Dedifferentiated amniotic fluid mesenchymal stem cell (primary cell): Measurements from ENCODE around the gene ZBTB21.

Source experiments
- DNase-seq: peaks from one replicate; pipeline ENCODE4 v3.0.0-alpha.2; 2016; ENCODE audit errors: extremely low spot score

Gene ZBTB21

DNA sequence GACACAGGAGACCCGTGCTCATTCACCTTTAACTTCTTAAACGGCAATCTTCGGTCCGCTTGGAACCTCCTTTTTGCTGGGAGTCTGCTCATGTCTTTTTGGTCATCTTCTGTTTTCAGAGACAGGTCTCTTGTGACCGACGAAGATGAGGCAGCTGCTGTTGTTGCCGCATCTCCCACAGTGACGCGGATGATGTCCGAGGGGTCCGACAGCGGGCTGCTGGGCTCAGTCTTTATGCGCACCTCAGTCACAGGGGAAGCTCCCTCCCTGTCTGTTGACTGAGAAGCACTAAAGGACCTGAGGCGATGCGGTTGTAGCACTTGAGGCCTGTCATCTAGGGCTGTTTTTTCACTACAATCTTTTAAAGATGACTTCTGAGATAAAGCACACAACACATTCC lies 17.6 kb downstream of the ZBTB21 start:
- no peak for DNase-seq

DNA sequence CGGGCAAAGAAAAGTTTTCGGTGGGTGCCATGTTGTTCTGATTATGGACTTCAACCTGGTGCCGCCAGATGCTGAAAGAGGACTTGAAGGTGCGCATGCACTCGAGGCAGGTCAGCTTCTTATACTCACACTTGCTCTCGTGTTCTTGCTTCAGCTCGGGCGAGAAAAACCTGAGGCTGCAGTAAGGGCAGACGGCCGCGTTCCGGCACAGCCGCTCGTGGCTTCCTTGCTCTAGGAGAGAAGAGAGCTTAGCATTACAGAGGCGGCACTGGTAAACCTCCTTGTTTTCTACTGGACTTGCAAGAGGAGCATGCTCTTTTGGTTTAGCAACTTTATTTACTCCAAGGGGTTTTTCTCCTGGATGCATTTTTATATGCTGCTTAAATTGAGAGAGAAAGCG lies 18.5 kb downstream of the ZBTB21 start:
- no peak for DNase-seq

DNA sequence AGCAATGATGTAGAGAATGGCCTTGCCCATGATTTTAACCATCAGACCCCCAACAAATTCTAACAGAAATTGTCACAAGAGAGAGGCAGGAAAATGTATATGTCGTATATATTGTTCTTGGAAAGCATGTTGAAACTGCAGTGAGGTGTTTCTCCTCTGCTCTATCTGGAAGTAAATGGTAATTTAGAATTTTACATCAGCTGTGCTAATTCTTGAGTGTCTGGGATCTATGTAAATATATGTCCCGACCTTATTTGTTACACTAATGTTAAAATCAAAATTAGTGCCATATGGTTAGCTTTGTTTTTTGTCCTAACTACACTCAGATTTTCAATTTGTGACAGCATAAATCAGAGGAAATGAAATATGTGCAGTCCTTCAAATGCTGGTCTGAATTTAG lies 20.5 kb downstream of the ZBTB21 start:
- DNase-seq = no peak

DNA sequence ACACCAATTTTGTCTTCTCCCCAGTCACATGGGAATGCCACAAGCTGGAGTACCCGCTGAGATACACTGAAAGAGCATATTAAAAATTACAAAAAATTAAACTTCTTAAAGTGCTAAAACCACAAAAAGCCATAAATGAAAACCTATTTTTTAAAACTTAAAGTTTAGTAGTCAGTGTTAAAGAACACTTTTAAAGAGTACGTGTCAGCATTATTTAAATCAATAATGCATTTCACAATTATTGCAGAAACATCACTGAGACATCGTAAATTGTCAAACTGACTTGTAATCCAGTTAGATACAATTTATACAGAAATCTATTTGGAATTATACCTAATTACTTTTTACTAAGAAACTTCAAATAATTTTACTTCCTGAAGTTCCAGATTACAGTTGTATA lies 22.9 kb downstream of the ZBTB21 start:
- no peak for DNase-seq

DNA sequence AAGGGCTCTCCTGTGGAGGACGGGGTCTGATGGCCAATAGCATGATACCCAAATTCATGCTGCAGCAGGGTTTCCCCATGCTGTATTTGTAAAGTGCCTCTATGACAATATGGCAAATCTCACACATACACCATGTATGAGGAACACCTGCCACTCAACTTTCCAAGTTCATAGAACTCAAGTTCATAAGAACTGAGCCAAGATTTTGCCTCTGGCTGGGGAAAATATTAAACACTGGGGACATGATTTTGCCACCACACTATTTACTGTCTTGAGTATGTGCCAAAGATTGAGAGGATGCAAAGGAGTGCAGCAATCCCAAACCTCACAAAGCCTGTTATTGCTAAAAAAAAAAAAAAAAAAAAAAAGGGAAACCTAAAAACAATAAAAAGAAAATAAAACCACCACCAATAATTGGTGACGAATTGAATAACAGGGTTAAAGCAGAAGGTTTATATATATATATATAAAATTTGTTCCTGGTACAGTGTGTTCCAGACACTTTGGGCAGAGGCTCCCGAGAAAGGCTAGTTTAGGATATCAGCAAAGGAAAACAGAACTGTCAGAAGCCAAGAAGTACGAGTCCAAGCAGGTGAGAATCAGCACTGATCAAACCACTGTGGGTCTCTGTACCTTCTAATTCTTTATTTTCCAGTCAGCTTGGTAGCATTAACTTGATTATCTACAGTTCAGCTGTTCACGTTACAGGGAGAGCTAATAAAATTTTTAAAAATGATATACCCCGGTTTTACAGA lies 24.3 kb downstream of the ZBTB21 start:
- no peak for DNase-seq

DNA sequence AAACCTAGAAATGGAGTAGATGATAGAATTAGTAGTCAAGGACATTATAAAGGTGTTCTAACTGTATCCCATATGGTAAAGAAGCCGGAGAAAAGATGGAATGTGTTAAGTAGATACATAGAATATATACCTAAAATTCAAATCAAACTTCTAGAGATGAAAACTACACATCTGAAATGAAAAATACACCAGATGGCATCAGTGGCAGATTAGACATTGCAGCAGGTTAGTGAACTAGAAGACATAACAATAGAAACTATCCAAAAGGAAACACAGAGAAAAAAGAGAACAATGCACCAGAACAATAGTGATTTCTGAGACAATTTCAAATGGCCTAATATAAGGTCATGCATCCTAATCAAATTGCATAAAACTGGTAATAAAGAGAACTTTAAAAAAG lies 26.9 kb downstream of the ZBTB21 start:
- no peak for DNase-seq

DNA sequence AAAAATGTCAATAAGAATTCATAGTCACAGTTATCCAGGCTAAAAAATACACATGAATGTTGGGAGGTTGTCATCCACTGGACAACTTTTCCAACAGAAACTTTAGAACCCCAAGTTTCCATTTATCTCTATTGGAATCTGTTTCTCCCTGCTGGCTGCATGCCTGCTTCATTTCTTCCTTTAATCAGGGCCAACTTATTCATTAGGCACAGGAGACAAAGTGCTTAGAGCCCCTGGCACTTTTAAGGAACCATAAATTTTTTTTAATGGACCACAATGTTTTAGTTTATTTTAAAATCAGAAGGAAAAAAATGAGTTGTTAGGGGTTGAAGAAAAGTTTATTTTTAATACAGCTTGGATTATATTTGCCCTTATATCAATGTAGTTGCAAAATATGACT lies 29.6 kb downstream of the ZBTB21 start:
- DNase-seq = no peak

DNA sequence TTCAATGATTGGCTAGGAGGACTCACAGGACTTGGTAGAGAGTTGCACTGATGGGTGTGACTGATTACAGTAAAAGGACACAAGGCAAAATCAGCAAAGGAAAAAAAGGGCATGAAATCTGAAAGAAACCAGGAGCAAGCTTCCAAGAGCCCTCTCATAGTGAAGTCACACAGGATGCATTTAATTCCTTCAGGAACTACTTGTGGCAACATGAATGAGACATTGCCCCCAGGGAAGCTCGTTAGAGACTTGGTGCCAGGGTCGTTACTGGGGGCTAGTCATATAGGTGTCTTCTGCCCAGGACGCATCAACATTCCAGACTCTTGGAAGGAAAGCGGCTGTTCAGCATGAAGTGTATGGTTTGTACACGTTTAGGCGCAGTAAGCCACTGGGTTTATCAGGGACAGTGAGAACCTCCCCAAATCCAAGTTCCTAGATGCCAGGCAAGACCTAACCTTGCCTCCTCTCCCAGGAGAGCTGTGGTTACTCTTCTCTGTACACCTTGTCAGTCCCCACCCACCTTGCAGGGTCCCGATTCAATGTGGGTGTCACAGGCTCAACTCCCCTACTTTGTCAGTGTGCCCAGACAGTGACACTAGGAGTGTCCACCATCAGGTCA lies 30.3 kb downstream of the ZBTB21 start:
- DNase-seq = no peak

DNA sequence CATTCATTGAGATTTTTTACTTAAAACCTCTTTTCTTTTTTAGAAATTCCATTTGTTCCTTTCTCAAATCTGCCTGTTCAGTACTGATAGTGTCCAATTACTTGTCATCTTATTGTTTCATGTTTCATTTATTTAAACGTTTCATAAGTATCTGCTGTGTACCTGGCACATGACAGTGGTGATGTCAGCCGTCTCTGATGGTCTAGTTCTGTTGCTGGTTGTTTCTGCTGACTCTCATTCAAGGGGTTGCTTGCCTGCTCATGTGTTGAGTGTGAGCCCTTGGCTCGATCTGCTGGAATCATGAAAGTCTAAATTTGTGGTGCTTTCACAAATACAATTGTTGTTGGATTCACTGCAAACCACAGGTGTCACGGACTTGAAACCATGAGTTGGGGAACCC lies 30.8 kb downstream of the ZBTB21 start:
- no peak for DNase-seq

DNA sequence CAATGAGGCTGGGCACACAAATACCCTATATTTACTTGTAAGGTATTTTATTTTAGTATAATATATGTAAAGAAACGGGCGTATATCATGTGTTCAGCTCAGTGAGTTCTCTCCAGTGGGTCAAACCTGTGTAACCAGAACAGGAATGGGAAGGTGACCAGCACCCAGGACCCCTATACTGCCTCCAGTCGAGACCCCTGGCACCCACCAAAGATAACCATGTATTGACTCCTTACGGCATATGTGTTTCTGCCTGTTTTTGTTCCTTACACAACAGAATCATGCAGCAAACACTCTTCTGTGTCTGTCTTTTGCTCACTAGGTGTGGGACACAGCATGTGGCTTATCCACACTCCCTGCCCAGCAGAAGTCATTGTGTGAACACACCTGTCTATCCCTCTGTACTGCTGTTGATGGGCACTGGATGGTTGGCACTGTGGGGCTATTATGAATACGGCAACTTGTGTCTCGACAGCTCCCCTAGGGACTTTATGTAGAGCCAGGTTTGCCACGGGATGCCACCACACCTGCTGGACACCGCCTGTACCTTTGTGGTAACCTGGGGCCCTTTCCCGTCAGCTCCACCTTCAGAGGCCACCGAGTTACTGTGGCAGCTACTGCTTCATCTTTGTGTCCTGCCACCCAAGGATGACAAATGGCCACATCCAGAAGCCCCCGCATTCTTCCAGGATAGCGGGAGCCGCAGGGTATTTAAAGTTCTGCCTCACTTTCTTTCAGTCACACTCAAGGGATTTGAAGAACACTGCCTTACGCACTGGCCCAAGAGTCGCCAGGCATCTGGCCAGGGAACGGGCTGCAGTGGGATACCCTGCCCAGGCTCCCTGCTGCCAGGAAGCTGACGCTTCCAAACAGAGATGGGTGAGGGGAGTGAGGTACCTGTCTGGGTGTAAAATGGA lies 32.9 kb downstream of the ZBTB21 start:
- DNase-seq = no peak

DNA sequence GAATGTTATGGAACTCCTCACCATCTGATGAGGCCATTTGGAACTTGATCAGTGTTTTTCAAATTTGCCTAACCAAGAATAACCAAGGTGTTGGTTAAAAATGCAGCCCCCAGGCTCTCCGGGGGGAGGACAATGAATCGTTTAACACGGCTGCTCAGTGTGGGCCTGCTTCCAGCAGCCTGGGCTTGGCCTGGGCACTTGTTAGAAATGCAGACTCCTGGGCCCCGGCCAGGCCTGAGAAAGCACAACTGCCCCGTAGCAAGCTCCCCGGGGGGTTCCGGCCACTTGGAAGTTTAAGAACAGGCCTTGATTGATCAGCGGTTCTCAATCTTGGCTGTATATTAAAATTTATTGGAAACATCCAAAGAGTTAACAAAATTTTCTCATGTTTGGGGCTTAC lies 33.5 kb downstream of the ZBTB21 start:
- no peak for DNase-seq

DNA sequence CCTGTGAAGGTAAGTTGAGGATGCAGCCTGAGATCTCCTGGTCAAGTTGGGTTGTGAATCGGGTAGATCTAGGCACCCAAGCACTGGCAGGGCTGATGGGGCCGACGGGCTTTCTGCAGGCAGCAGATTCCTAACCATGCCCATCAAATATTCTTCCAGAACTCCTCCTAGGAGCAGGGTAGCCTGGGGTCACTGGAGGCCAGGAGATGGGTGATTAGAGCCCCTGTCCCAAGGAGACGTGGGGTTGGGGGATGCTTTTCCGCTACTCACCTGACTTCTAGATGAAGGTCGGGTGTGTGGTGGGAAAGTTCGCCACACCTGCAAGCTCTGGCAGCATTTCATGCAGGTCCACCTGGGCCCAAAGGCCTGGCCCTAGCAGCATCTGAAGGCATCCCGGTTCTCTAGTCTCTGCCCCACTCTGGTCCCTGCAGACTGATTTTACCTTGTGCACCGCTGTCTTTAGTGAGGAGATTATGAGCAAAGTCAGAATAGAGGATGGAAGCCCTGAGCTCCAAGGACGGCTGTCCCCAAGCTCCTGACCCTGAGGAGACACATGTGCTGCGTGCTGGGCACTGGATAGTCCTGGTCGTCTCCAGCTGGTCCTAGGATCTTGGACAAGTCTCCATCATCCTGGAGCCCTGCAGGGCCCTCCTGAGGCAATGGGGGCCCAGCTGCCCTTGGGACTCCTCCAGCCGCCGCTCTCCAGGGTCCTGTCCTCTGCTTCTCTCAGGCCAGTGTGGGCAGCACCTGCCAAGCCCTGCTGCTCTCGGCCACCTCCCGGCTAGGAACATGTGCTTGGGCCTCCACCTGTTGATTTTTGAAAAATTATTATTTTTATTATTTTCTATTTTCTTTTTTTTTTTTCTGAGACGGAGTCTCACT lies 34.5 kb downstream of the ZBTB21 start:
- no peak for DNase-seq

DNA sequence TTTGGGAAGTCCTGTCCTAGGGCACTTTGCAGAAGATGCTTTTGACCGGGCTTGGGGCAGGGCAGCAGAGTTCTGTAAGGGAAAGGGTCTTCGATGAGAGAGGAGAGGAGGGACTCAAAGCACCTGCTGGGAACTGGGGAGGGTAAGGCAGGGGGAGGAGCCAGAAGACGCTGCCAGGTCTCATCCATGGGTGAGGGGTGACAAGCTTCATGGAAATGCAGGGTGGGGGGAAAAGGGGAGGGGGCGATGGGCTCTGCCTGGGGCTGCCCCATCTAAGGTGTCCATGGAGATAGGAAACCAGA lies 35.5 kb downstream of the ZBTB21 start:
- DNase-seq = no peak

DNA sequence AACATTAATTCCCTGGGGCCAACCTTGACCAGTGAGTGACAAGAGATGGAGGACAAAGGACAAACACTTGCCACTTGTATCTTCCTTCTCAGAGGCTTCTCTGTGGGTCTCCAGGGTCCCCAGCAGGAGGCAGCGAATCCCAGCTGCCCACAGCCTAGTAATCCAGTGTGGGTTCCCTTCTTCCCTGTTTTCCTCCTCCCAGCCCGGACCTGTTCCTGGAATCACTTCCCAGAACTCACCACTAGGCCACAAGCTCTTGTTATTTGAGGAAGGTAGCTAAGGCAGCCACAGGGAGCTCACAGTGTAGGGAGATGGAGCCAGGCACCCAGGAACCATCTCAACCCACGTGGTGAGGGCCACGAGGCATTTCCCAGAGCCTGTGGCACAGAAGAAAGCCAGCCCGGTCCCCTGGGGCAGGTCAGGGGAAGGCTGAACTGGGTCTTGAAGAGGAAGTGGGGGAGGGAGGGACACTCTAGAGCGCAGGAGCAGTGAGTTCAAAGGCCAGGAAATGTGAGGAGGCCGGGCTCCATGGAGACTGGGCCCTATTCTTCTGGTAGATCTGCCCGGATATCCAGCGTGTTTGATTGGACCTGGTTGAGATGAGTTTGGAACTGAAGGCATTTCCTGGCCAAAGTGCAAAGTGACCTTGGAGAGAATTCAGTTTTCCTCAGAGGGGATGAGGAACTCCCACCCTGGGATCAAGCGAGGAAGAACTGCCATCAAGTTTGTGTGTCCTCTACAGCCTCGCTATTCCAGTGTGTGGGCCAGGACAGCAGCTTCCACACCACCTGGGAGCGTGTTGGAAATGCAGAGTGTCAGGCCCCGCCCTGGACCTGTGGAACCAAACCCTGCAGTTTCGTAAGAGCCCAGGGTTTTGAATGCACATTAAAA lies 36.1 kb downstream of the ZBTB21 start:
- DNase-seq = no peak

DNA sequence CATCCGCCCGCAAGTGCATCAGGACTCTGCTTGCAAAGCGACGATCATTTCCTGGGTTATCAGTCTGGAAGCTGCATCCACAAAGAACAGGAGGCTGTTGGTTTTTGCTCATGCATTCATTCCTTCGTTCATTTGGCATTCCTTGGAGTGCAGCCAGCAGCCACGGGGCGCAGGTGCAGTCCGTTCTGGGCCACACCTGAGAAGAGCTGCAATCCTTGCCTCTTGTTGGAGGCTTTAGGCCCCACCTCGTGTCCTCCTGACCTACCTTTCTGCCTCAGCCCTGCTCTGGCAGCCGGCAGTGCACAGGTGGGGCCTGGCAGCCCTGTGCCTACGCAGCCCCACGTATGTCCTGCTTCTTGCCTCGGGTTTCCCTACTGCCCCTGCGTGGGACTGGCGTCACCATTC lies 36.7 kb downstream of the ZBTB21 start:
- no peak for DNase-seq

DNA sequence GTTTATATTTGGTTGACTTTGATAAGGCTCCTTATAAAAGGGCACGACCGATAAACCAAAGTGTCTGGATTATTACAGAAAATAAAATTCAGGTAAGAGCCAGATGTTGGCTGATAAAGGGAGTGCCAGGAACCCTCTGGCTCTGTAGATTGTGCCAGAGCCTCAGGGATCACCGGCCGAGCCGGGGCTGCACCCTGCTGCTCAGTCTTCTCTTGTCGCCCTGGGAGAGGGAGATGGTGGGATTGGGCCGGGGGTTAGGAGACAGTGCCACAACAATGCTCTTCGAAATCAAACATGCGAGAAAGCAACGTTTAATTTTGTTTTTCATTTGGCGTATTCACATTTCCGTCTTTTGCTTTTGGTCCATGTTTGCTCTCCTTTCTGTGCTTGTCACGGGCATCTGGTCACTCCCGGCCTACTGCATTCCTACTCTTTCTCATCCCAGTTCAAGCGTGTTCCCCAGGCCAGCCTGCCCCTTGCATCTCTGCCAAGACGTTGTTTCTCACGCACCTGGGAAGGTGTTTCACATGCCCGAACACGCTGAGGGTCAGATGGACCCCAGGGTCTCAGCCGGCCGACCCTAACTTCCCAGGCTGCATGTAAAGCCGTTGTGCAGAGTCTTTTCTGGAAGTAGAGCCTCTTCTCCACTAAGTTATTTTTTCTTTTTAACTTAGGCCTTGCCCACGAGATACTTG lies 37.5 kb downstream of the ZBTB21 start:
- DNase-seq = no peak

DNA sequence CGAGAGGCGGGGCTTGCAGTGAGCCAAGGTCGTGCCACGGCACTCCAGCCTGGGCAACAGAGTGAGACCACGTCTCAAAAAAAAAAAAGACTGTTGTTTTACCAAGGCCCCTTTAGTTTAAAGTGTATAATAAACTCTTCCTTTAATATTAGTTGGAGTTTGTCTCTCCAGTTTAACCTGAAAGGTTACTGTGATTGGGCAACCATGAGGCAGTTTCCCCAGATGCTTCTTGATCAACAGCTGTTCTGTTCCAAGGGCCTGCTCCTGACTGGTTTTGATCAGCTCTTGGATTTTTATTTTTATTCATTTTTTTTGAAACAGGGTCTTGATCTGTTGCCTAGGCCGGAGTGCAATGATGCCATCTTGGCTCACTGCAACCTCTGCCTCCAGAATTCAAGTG lies 38.3 kb downstream of the ZBTB21 start:
- no peak for DNase-seq

DNA sequence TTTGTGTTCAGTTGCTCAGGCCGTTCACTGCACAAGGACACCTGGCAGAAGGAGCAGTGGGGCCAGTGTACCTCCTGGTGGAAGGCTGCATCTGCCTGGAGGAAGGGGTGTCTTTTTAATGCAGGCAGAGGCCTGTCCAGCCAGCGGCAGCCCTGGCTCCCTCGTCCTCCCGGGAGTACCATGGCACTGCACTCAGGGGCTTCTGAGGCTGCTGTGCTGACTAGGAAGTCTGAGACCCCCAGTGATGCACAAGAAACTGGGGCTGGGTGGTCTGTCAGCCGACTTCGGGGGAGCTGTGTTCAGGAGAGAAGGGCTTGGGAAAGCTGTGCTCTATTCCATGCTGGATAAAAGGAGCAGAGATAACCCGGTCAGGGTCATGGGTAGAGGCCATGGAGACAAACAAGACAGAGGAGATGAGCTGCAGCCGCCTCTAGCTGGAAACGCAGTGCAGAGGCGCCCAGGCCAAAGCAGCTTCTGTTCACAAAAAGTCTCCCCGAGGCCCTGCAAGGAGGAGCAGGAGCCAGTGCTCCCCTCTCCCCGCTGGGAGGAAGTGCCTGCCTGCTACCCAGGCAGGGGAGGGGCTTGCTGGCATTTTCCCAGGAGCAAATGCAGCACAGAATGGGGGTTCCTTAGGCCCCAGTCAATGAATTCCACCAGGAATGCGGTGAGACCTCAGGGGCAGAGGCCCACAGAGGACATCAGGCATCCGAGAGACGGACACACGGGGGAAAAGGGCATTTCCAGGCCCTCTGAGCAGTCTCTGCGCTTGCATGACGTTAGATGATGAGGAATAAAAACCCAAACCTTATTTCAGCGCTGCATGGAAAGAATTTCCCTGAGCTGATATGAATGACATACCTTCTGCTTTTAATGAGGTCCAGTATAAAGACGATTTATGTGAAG lies 39.2 kb downstream of the ZBTB21 start:
- DNase-seq = no peak

DNA sequence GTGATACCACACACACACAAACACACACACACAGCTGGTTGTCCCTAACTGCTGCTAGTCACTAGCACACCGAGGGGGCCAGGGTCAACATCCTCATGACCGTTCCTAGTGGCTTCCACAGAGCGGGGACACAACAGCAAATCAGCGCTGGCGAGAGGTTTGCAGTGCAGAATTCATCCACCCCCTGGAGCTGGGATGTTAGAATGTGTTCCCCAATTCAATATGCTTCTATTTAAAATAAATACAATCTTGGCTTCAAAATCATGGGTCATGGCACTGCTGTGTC lies 40.1 kb downstream of the ZBTB21 start:
- DNase-seq = no peak

DNA sequence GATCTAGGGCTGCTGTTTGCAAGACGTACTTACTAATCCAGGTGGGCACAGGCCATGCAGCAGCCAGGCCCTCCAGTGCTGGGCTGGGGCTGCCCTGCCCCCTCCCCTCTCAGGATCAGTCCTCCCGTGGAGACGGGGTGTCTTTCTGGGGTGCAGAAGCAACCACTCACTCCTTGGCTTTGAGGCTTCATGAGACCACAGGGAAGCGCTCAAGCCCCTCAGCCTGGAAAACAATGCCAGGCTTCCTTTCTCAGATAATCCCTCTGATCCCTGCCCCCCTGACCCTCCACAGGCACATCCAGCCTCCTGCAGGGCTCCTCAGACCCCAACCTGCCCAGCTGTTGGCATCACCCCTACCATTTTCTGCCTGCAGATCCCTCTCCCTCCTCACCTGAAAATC lies 42.5 kb downstream of the ZBTB21 start:
- DNase-seq = no peak
